Uterus (tissue), 2 donors: ENCODE results near the gene TAS2R39.

ENCODE experiments used
- CTCF ChIP-seq, 4 experiments: fragments of 200-600 bp in 2 of 4; fragments of 450-650 bp in 2 of 4; sonication (generic) in 2 of 4; IDR thresholded peaks; one replicate each; pipeline ENCODE4 v1.5.1; 2016 to 2019; ENCODE audit warnings: antibody characterized with exemption in 4 of 4, mild to moderate bottlenecking in 2 of 4, moderate library complexity in 1 of 4
- POLR2A ChIP-seq, 2 donors: fragments of 450-650 bp; IDR thresholded peaks; one replicate each; pipeline ENCODE4 v1.6.1; 2016; ENCODE audit warnings: antibody characterized with exemption in 2 of 2, mild to moderate bottlenecking in 1 of 2, moderate library complexity in 1 of 2

DNA sequence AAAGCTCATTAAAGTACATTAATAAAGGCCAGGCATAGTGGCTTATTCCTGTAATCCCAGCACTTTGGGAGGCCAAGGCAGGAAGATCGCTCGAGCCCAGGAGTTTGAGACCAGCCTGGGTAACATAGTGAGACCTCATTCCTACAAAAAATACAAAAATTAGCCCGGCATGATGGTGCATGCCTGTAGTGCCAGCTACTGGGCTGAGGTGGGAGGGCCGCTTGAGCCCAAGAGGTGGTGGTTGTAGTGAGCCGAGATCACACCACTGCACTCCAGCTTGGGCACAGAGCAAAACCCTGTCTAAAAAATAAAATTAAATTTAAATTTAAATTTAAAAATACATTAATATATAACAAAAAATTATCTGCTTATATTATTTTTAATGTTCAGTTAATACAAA, 7.1 kb upstream of the TAS2R39 start:
- no peak for TF ChIP-seq CTCF (IDR thresholded peaks at IDR 0.05)
- TF ChIP-seq POLR2A (IDR thresholded peaks at IDR 0.05) = no peak
